Stimulated activated CD4-positive, alpha-beta T cell treated with anti-CD3 and anti-CD28 coated beads, Interleukin-2, amount 100 ng/mL, for 4 hours (primary cell): Measurements from ENCODE around the gene CTBP2.

Source experiments
- DNase-seq: peaks from one replicate; pipeline ENCODE4 v3.0.0-alpha.2; 2020; ENCODE audit warnings: low read depth

The CTBP2 gene

GRCh38 chr10:125144693-125145623 lies 15.4 kb downstream of the CTBP2 start:
- DNase-seq: no peak

- no peak for DNase-seq
Measured at GRCh38 chr10:125144206-125144605, 16.2 kb downstream of the CTBP2 start.

- DNase-seq: no peak
Measured at GRCh38 chr10:125142946-125143345, 17.4 kb downstream of the CTBP2 start.

GRCh38 chr10:125141860-125142484 lies 18.4 kb downstream of the CTBP2 start:
- no peak for DNase-seq

- no peak for DNase-seq
Measured at GRCh38 chr10:125141150-125141859, 19.1 kb downstream of the CTBP2 start.

- no peak for DNase-seq
Measured at GRCh38 chr10:125140151-125140550, 20.2 kb downstream of the CTBP2 start.

- DNase-seq: no peak
Measured at GRCh38 chr10:125137601-125138438, 22.5 kb downstream of the CTBP2 start.

- DNase-seq: no peak
Measured at GRCh38 chr10:125136087-125136486, 24.3 kb downstream of the CTBP2 start.

GRCh38 chr10:125135771-125136035 lies 24.7 kb downstream of the CTBP2 start:
- no peak for DNase-seq

- DNase-seq: no peak
Measured at GRCh38 chr10:125134916-125135770, 25.2 kb downstream of the CTBP2 start.

- DNase-seq: no peak
Measured at GRCh38 chr10:125134483-125134848, 25.9 kb downstream of the CTBP2 start.

GRCh38 chr10:125133696-125134482 lies 26.5 kb downstream of the CTBP2 start:
- no peak for DNase-seq

GRCh38 chr10:125132344-125132743 lies 28.0 kb downstream of the CTBP2 start:
- no peak for DNase-seq

- no peak for DNase-seq
Measured at GRCh38 chr10:125130916-125131315, 29.4 kb downstream of the CTBP2 start.

- DNase-seq: no peak
Measured at GRCh38 chr10:125130260-125130659, 30.1 kb downstream of the CTBP2 start.

- no peak for DNase-seq
Measured at GRCh38 chr10:125129076-125129458, 31.3 kb downstream of the CTBP2 start.

- no peak for DNase-seq
Measured at GRCh38 chr10:125128397-125129075, 31.8 kb downstream of the CTBP2 start.

- DNase-seq: no peak
Measured at GRCh38 chr10:125127986-125128385, 32.4 kb downstream of the CTBP2 start.

- DNase-seq: no peak
Measured at GRCh38 chr10:125127110-125127509, 33.3 kb downstream of the CTBP2 start.
